HG03575 (cell line): ENCODE data around the gene IFITM2.
"Not testable (repeated sequence)": the region's sequence is repeated elsewhere in the genome, so short reads cannot be mapped to it uniquely, and the experiment has no call there.

Experiments
- ATAC-seq: cut with Tn5 transposase; IDR thresholded peaks from one replicate; pipeline ENCODE4 v1.9.1; 2021; ENCODE audit not compliant: unreplicated experiment, insufficient number of reproducible peaks, low FRiP score; ENCODE audit errors: extremely low read depth

The IFITM2 gene

DNA sequence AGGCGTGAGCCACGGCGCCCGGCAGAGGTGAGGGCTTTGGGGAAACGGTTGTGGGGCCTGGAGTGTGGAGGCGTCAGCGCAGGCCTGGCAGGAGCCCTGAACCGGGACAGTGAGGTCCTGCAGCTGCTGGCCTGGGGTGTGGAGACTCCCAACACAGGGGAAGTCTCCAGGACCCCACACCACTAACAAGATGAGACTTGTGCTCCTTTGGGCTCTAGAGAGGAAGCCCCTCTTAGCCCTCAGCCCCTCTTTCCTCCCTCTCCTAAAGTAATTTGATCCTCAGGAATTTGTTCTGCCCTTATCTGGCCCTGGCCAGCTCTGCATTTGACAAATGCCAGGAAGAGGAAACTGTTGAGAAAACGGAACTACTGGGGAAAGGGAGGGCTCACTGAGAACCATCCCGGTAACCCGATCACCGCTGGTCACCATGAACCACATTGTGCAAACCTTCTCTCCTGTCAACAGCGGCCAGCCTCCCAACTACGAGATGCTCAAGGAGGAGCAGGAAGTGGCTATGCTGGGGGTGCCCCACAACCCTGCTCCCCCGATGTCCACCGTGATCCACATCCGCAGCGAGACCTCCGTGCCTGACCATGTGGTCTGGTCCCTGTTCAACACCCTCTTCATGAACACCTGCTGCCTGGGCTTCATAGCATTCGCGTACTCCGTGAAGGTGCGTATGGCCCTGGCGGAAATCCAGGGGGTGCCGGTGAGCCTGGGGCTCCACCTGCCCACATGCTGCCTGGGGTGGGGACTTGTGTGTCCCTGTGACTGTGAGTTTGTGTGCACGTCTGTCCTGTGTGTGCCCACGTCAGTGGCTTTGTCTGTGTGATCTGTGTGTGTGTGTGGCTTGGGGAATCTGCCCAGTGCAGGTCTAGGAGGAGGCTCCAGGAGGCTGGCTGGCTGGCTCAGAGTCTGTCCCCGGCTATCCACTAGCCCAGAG is at the start of gene IFITM2:
IFITM2 (plus strand) TSS at position 51 of the 943 bp plus-strand sequence; CDS start at position 428, 377 bp downstream.
- ATAC-seq: not testable (repeated sequence)

DNA sequence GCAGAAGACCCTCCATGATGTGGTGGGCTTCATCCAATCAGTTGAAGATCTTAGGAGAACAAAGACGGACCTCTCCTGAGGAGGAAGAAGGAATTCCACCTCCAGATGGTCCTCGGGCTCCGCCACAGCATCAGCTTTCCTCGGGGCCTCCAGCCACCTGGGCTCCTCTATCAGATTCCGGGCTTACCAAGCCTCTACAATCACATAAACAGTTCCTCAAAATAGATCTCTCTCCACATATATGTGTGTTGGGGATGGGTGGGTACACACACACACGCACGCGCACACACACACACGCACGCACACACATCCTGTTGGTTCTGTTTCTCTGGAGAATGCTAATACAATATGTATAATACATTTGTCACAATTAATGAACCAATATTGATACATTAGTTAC is 48.2 kb upstream of the IFITM2 start:
- ATAC-seq: no peak

DNA sequence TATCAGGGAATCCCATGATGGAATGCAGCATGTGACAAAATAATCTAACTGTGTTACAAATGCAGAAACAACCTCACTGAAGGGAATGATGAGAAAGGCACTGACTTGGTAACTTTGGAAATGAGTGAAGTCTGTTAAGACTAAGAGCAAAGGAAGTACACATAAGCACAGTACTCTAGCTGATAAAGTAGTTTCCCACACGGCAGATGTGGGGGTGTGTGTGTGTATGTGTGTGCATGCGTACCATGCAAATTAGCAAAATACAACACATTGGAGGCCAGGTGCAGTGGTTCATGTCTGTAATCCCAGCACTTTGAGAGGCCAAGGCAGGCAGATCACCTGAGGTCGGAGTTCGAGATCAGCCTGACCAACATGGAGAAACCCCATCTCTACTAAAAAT is 46.0 kb upstream of the IFITM2 start:
- ATAC-seq: no peak

- ATAC-seq: no peak
Observed at GRCh38 chr11:266676-267439, 40.8 kb upstream of the IFITM2 start.

- ATAC-seq: no peak
Observed at GRCh38 chr11:267491-267994, 40.1 kb upstream of the IFITM2 start.

DNA sequence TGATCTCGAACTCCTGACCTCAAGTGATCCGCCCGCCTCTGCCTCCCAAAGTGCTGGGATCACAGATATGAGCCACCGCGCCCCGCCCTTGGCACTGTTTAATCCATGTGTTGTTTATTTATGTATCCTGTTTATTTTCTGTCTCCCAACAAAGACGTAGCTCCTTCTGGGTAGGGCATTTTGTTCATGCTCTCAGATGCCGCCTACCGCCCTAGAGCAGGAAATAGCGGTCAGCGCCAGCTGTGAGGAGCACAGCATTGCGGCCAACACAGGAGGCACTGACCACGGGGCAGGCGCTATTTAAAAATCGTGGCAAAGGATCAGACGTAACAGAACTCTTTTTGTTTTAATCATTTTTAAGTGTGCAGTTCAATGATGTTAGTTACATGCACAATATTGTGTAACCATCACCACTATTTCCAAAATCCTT is 38.9 kb upstream of the IFITM2 start:
- ATAC-seq: peak; percentile 20

DNA sequence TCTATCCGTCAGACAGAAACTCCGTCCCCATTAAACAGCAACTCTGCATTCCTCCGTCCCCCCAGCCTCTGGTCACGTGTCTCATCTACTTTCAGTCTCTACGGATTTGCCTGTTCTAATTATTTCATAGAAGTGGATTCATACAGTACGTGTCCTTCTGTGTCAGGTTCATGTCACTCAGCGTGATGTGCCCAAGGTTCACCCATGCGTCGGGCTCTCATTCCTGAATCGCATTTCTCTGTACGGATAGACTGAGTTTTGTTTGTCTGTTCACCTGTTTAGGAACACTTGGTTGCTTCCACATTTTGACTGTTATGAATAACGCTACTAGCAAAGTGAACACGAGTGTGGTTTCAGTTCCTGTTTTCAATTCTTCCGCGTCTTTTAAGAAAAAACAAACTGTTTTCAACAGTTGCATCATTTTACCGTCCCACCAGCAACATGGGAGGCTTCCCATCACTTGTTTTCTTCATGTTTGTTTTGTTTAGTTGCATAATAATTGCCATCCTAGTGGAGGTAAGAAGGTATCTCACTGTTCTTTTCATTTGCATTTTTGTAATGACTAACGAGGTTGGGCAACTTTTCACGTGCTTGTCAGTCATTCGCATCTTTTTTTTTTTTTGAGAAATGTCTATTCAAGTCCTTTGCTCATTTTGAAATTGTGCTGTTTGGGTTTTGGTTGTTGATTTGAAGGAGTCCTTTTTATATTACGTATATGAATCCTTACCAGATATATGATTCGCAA is 38.3 kb upstream of the IFITM2 start:
- ATAC-seq: peak; percentile 48

DNA sequence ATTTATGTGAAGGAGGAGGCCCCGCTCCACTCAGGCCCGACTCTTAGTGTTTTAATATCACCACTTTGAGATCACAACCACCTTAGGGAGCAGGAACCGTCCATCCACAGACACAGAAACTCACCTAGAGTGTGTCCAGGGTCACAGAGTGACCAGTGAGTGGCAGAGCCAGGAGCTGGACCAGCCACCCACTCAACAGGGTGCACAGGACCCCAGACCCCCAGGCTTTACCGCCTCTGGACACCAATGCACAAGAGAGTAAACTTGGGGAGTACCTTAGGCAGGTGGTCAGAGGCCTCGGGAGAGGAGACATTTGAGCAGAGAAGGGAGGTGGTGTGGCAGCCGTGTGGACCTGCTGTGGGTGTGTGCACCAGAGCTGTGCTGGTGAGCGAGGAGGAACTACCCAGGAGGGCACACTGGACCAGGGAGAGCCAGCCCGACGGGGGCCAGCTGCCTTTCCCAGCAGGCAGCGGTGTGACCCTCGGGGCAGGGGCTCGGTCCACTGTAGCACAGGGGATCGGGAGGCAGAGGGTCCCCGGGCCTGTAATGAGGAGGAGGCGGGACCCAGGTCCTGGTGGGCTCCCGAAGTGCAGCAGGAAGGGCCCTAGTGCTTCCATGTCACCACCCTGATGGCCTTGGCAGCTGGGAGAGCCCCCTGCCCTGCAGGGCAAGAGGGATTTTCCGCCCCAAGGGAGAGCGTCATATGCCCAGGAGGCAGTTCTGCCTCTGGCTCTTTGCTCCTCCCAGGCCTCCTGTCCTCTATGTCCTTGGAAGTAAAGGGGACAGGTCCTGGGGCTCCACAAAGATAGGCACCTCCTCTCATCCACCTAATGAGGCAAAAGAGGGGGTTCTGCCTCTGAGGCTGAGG is 36.9 kb upstream of the IFITM2 start:
- no peak for ATAC-seq

GRCh38 chr11:271319-271715 is 36.3 kb upstream of the IFITM2 start:
- no peak for ATAC-seq

DNA sequence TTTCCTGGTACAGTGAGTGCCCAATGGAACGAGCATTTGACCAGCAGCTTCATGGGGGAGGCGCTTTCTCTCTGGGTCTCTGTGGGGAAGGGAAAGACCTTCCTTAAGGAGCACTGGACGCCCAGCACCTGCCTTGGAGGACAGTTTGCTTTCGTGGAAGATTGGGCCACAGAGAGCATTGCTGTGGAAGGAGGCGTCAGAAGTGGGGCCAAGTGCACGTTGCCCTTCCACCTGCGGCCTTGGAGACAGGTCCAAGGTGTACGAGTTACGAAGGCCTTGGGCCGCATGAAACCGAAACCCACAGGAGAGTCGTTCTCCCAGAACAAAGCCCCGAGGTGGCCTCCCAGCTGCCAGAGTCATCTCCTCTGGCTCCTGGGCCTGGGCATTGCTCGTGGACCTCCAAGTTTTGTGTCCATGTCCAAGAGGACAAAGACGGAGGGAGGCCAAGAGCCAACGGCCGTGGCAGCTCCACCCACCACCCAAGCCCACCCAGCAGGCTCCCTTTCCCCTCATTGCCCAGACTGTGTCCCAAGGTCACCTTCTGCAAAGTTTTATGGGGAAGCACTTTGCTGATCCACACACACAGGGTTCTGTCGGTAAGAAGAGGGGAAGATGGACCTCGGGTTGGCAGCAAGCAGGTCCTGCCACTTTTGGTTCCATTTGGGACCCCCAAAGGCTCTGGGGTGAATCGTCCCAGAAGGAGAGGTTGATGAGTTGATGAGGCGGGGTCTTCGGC is 35.3 kb upstream of the IFITM2 start:
- no peak for ATAC-seq

DNA sequence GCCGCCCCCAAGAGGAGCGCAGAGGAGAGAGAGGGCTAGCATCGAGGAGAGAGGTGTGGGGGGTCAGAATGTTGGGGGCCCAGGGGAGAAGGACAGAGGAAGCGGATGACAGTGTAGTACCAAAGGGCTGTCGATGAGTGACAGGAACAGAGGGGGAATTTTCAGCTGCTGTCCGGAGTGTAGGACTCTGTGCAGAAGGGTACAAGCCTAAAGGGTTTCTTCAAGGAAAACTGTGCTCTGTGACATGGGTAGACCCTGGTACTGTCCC is 34.8 kb upstream of the IFITM2 start:
- ATAC-seq: no peak

DNA sequence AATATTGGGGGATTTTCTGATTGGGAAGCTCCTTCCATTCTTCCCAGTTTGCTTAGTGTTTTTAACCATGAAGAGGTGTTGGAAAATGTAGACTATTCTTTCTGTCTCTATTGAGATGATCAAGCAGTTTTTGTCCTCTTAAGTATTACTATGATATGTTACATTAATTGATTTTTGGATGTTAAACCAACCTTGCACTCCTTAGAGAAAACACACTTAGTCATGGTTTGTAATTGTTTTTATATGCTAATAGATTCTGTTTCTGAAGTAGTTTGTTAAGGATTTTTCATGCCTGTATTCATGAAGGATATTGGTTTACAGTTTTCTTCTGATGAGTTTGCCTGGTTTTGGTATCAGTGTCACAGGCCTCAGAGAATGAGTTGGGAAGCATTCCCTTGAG is 31.4 kb upstream of the IFITM2 start:
- no peak for ATAC-seq

DNA sequence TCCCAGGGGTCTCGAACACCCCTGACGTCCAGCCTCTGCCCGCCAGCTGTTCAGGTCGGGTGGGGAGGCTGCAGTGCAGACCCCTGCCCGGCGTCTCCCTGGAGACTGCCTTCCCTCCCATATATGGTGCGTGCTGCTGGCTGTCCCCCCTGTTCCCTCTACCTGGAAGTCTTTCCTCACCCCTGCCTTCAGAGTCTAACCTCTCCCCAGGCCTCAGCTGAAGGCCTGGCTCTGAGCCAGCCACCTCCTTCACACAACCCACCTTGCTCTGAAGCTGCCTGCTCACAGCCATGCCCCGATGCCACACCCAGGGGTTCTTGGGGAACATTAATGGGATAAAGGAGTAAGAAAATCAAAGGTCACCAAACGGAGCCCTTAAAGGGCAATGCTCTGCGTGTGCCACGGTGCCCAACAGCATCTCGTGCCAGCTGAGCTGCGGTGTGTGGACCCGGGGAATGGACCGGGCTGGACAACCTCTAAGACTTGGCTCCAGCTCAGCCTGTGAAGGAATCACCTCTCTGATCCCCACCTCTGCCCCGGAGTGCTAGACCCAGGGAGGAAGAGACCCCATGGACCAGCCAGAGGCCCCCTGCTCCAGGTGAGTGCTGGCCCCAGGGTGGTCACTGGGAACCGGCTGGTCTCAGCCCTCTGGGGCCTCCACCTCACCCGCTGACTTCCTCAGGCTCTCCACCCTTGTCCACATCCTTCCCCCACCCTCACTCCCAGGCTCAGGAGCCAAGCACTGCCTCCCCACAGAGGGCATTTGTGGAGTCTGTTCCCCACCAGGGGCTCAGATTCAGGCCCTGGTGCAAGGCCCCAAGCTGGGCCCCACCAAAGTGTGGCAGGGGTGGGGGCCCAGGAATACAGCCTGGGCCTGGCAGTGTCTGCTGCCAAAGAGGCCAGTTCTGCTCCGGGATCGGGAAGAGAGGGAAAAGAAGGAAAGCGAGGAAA is 29.3 kb upstream of the IFITM2 start, which contains the start of gene NLRP6:
NLRP6 (plus strand) TSS at position 407 of the 951 bp plus-strand sequence; CDS start at position 570, 163 bp downstream.
- ATAC-seq: no peak

DNA sequence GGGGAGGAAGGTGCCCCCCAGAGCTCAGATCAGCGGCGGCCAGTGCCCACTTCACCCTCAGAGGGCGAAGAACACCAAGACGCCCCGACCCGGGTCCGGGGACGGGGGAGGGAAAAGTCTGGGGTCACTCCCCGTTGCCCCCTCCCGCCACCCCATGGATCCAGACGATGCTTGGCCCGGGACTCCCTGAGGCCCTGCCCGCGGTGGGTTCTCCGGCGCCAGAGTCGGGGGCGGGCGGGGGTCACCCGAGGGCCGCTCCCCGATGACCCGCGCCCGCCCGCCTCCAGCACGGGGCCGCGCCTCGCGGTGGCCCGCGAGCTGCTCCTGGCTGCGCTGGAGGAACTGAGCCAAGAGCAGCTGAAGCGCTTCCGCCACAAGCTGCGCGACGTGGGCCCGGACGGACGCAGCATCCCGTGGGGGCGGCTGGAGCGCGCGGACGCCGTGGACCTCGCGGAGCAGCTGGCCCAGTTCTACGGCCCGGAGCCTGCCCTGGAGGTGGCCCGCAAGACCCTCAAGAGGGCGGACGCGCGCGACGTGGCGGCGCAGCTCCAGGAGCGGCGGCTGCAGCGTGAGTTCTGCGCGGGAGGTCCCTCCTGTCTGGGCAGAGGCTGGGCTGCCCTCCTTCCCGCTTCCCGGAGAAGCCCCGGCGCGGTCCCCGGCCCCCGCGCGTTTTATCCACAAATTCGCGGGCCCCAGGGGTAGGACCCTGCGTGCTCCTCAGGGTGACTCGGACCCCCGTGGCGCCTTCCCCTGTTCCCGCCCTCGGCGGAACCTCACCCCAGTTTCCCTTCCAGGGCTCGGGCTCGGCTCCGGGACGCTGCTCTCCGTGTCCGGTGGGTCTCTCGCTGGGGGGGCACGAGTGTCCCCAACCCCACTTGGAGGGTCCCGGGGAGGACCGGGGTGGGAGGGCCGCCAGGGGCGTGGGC is 28.3 kb upstream of the IFITM2 start:
- ATAC-seq: no peak

GRCh38 chr11:279966-280705 is 27.5 kb upstream of the IFITM2 start:
- ATAC-seq: no peak
